ENCODE measurements around the gene LRRC36. TPM values are rescaled to one million over a fixed set of nuclear protein-coding genes. Genes with fewer than 3 reads are reported as not detected.

Gene LRRC36
- total and polyA plus RNA-seq, 2 of the 13 experiments (the other 11 are each of a cell fraction or from before 2014, with no cell fraction given) = 0.12 to 0.15 TPM

DNA sequence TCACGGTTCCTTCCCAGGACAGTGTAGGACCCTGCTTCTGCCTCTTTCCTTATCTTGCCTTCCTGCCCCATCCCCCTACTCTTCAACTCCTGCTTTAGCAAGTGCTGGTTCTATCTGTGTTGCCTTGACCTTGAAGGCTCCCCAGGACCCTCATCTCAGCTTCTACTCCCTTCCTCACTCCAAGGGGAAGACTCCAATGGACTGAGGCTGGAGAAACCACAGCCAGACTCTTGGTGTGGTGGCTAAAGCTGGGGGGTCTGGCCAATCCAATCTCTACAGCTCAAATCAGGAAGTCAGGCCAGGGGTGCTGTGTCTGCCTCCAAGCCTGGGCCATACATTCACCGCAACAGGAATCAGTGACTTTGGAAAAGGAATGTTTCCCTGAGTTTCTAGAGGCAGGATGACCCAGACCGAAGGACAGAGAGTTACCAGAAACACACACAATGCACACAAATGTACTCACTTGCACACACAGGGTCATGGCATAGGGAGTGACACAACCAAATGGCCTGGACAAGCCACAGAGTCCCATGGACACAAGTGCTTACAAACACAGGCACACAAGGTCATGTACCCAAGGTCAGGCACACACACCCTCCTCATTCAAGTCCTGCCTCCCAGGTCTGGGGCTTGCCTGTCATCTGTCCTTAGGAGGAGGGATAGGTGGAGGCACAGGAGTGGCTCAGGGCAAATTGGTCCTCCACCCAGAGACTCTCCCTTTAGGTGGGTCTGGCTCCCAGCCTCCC, 102.6 kb downstream of the LRRC36 start (continued):
- TF ChIP-seq ZNF652 (CRISPR knock-in tag; IDR thresholded peaks at IDR 0.05; ENCODE audit: borderline replicate concordance, low read depth) (no peak), ZBTB21 (CRISPR knock-in tag; IDR thresholded peaks at IDR 0.05) (no peak), RFX1 (IDR thresholded peaks at IDR 0.05) (no peak), PCBP1 (IDR thresholded peaks at IDR 0.05; ENCODE audit: borderline replicate concordance, low read depth, low read length) (no peak), ZNF713 (CRISPR knock-in tag; IDR thresholded peaks at IDR 0.05) (no peak), MED1 (CRISPR knock-in tag; IDR thresholded peaks at IDR 0.05) (peak; percentile 41), HMGXB3 (CRISPR knock-in tag; IDR thresholded peaks at IDR 0.05; ENCODE audit: borderline replicate concordance) (no peak)
- TF ChIP-seq, protein P1, sequence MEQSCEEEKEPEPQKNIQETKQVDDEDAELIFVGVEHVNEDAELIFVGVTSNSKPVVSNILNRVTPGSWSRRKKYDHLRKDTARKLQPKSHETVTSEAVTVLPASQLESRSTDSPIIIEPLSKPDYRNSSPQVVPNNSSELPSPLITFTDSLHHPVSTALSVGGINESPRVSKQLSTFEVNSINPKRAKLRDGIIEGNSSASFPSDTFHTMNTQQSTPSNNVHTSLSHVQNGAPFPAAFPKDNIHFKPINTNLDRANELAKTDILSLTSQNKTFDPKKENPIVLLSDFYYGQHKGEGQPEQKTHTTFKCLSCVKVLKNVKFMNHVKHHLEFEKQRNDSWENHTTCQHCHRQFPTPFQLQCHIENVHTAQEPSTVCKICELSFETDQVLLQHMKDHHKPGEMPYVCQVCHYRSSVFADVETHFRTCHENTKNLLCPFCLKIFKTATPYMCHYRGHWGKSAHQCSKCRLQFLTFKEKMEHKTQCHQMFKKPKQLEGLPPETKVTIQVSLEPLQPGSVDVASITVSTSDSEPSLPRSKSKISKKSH (CRISPR knock-in tag; IDR thresholded peaks at IDR 0.05; ENCODE audit: borderline replicate concordance) = no peak
- TF ChIP-seq, protein P2, sequence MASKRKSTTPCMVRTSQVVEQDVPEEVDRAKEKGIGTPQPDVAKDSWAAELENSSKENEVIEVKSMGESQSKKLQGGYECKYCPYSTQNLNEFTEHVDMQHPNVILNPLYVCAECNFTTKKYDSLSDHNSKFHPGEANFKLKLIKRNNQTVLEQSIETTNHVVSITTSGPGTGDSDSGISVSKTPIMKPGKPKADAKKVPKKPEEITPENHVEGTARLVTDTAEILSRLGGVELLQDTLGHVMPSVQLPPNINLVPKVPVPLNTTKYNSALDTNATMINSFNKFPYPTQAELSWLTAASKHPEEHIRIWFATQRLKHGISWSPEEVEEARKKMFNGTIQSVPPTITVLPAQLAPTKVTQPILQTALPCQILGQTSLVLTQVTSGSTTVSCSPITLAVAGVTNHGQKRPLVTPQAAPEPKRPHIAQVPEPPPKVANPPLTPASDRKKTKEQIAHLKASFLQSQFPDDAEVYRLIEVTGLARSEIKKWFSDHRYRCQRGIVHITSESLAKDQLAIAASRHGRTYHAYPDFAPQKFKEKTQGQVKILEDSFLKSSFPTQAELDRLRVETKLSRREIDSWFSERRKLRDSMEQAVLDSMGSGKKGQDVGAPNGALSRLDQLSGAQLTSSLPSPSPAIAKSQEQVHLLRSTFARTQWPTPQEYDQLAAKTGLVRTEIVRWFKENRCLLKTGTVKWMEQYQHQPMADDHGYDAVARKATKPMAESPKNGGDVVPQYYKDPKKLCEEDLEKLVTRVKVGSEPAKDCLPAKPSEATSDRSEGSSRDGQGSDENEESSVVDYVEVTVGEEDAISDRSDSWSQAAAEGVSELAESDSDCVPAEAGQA (IDR thresholded peaks at IDR 0.05; ENCODE audit: low read depth) = no peak
- TF ChIP-seq, protein P2 (CRISPR knock-in tag; IDR thresholded peaks at IDR 0.05; ENCODE audit: borderline replicate concordance) = no peak
- TF ChIP-seq, protein P3, sequence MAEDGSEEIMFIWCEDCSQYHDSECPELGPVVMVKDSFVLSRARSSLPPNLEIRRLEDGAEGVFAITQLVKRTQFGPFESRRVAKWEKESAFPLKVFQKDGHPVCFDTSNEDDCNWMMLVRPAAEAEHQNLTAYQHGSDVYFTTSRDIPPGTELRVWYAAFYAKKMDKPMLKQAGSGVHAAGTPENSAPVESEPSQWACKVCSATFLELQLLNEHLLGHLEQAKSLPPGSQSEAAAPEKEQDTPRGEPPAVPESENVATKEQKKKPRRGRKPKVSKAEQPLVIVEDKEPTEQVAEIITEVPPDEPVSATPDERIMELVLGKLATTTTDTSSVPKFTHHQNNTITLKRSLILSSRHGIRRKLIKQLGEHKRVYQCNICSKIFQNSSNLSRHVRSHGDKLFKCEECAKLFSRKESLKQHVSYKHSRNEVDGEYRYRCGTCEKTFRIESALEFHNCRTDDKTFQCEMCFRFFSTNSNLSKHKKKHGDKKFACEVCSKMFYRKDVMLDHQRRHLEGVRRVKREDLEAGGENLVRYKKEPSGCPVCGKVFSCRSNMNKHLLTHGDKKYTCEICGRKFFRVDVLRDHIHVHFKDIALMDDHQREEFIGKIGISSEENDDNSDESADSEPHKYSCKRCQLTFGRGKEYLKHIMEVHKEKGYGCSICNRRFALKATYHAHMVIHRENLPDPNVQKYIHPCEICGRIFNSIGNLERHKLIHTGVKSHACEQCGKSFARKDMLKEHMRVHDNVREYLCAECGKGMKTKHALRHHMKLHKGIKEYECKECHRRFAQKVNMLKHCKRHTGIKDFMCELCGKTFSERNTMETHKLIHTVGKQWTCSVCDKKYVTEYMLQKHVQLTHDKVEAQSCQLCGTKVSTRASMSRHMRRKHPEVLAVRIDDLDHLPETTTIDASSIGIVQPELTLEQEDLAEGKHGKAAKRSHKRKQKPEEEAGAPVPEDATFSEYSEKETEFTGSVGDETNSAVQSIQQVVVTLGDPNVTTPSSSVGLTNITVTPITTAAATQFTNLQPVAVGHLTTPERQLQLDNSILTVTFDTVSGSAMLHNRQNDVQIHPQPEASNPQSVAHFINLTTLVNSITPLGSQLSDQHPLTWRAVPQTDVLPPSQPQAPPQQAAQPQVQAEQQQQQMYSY (CRISPR knock-in tag; IDR thresholded peaks at IDR 0.05) = no peak
